ENCODE measurements around the gene RNASEH2C. TPM values are rescaled to one million over a fixed set of nuclear protein-coding genes. Genes with fewer than 3 reads are reported as not detected.

RNASEH2C gene
- total and polyA plus RNA-seq, 2 of the 4 experiments (the other 2 are of a cell fraction) = 34.8 to 40.0 TPM

GRCh38 chr11:65714433-65714832 lies 6.2 kb downstream of the RNASEH2C start:
- in situ Hi-C loops (cut with MboI; ENCODE audit: low sequenced_read_pairs) (loop anchor here (5.0 to 10.0 kb wide), 2 partner anchors 103 to 270 kb away; no protein-coding TSS in a partner anchor), dilution Hi-C loops (cut with HindIII; ENCODE audit: low sequenced_read_pairs, unreplicated experiment) (no loop called here), intact Hi-C loops (cut with micrococcal nuclease) (loop anchor here (5.0 kb wide), 1 partner anchor 68 kb away; the partner anchor contains the start of gene AP5B1)
- no peak overlapping the region for H2BK120ac ChIP-seq (ENCODE audit: low read depth, low read length)
- no peak overlapping the region for H3K14ac ChIP-seq (replicated peaks; ENCODE audit: low read depth, low read length)
- no peak overlapping the region for H2AK5ac ChIP-seq (ENCODE audit: low read depth, low read length)
- H4K5ac ChIP-seq (ENCODE audit: low read depth, low read length) = no peak overlapping the region
- H4K91ac ChIP-seq (ENCODE audit: insufficient read depth, low read depth, low read length) = no peak overlapping the region
- H3K18ac ChIP-seq (ENCODE audit: low read depth, low read length) = no peak overlapping the region
- no peak overlapping the region for H3K4me2 ChIP-seq (ENCODE audit: low read depth, low read length)
- no peak overlapping the region for H2BK5ac ChIP-seq (ENCODE audit: low read depth, low read length, poor library complexity, severe bottlenecking)
- no peak for DNase-seq
- peaks cover 27 to 67% of the 10 kb centered on the region in 2 experiments for H3K79me1 ChIP-seq (ENCODE audit: low read depth in 1 of 2, low read length in 2 of 2)
- H3K4ac ChIP-seq (ENCODE audit: low read depth, low read length) = no peak overlapping the region
- ChIA-PET CTCF (interaction anchor here (0.6 kb wide), 1 partner anchor 22 kb away, joined by 3 read pairs; no protein-coding TSS in a partner anchor), POLR2A (ENCODE audit: unreplicated experiment) (no interaction called here)
- H3K23ac ChIP-seq (ENCODE audit: low read depth, low read length) = no peak overlapping the region
- WGBS, 2 experiments (ENCODE audit: extremely low coverage in 2 of 2, insufficient read length in 1 of 2) = 97% methylated on average over 6 of the region's 16 CpGs; no CpG with 5 or more reads in 1 of the 2 experiments
- TF ChIP-seq POLR2A (IDR thresholded peaks at IDR 0.05; ENCODE audit: low read depth, low read length) (no peak), RCOR1 (IDR thresholded peaks at IDR 0.05; ENCODE audit: insufficient replicate concordance, low read length) (no peak), RAD21 (IDR thresholded peaks at IDR 0.05; ENCODE audit: low read length) (no peak), CHD1 (IDR thresholded peaks at IDR 0.05; ENCODE audit: low read depth, low read length) (no peak), MAZ (IDR thresholded peaks at IDR 0.05; ENCODE audit: borderline replicate concordance, low read depth, low read length) (no peak), NFE2L2 (IDR thresholded peaks at IDR 0.05; ENCODE audit: low read depth, low read length) (no peak), CEBPB (IDR thresholded peaks at IDR 0.05; ENCODE audit: low read depth, low read length) (no peak), MAFK (IDR thresholded peaks at IDR 0.05; ENCODE audit: low read depth, low read length) (no peak), FOS (IDR thresholded peaks at IDR 0.05; ENCODE audit: low read depth, low read length) (no peak), USF2 (IDR thresholded peaks at IDR 0.05; ENCODE audit: low read depth, low read length) (no peak), SMC3 (IDR thresholded peaks at IDR 0.05; ENCODE audit: low read depth, low read length) (no peak), ELK1 (IDR thresholded peaks at IDR 0.05; ENCODE audit: borderline replicate concordance, low read depth, low read length) (no peak)
- TF ChIP-seq, protein P1, sequence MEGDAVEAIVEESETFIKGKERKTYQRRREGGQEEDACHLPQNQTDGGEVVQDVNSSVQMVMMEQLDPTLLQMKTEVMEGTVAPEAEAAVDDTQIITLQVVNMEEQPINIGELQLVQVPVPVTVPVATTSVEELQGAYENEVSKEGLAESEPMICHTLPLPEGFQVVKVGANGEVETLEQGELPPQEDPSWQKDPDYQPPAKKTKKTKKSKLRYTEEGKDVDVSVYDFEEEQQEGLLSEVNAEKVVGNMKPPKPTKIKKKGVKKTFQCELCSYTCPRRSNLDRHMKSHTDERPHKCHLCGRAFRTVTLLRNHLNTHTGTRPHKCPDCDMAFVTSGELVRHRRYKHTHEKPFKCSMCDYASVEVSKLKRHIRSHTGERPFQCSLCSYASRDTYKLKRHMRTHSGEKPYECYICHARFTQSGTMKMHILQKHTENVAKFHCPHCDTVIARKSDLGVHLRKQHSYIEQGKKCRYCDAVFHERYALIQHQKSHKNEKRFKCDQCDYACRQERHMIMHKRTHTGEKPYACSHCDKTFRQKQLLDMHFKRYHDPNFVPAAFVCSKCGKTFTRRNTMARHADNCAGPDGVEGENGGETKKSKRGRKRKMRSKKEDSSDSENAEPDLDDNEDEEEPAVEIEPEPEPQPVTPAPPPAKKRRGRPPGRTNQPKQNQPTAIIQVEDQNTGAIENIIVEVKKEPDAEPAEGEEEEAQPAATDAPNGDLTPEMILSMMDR (conservative IDR thresholded peaks at IDR 0.05; ENCODE audit: low read depth, low read length) = no peak
- peaks cover 21% of the 10 kb centered on the region for H4K20me1 ChIP-seq (ENCODE audit: insufficient read depth, low read length)
- no peak overlapping the region for H3K9ac ChIP-seq (ENCODE audit: low read depth, low read length)
- H3K9me1 ChIP-seq (ENCODE audit: insufficient read depth, low read length) = peaks cover 5% of the 10 kb centered on the region; the same call in 1 of the 2 replicates
- peaks cover 6% of the 10 kb centered on the region; the same call in 1 of the 2 replicates for H3K4me1 ChIP-seq (ENCODE audit: control insufficient read depth, insufficient read depth, low read length)
- no peak overlapping the region for H3K56ac ChIP-seq (ENCODE audit: extremely low read depth, insufficient read depth, low read length)
- no peak overlapping the region for H2BK15ac ChIP-seq (ENCODE audit: low read depth, low read length)
- no peaks in the 10 kb centered on the region for H3K9me3 ChIP-seq (ENCODE audit: control insufficient read depth, insufficient read depth, low read length)
- H3K36me3 ChIP-seq (ENCODE audit: control insufficient read depth, insufficient read depth, low read length) = peaks cover 53% of the 10 kb centered on the region
- H3K4me3 ChIP-seq (ENCODE audit: insufficient read depth, low read depth, low read length) = no peak overlapping the region
- H3K27me3 ChIP-seq (ENCODE audit: control insufficient read depth, insufficient read depth, low read length) = no peaks in the 10 kb centered on the region
- ATAC-seq (ENCODE audit: low read depth) = no peak
- no peak overlapping the region for H2AFZ ChIP-seq (replicated peaks; ENCODE audit: low read length, poor library complexity)
- H2AK9ac ChIP-seq (replicated peaks; ENCODE audit: low read depth, low read length, poor library complexity) = no peak overlapping the region
- H3K27ac ChIP-seq (ENCODE audit: insufficient read depth, low read length) = no peak overlapping the region
- BruUV-seq (replicated peaks) = no TSS peak
- no peak overlapping the region for H4K8ac ChIP-seq (ENCODE audit: low read depth in 2 of 2, low read length in 2 of 2)
- H2BK20ac ChIP-seq (ENCODE audit: low read depth, low read length) = no peak overlapping the region

Data from IMR-90 (cell line).